ENCODE results near the gene SRPK3. TPM values are rescaled to one million over a fixed set of nuclear protein-coding genes. Genes with fewer than 3 reads are reported as not detected.

Gene SRPK3
- total RNA-seq, 3 donors from 2014 or later (not counting 1 experiment from before 2014, with no cell fraction given), result not detected

DNA sequence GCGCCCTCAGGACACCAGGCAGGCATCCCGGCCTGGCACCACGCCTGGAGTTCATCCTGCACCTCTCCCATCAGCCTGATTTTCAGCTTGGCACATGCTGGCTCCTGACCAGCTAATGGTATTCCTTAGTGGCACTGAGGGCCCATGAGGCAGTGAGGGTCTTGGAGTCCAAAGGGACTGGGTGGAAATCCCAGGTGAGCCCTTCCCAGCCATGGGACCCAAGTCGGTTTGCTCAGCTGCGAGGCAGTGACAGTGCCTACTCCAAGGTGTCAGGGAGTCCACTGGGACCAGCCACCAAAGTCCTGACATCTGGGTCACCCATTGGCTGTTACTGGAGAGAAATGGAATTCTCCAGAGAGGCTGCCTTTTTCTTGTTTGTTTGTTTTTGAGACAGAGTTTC, 18.5 kb downstream of the SRPK3 start:
- intact Hi-C loops (cut with micrococcal nuclease), result no loop called here
- Histone ChIP-seq H3K27ac (ENCODE audit: low read length) (no peak overlapping the region), H3K27me3 (ENCODE audit: control insufficient read depth, insufficient read depth, low read length) (no peaks in the 10 kb centered on the region), H3K36me3 (ENCODE audit: control insufficient read depth, insufficient read depth, low read length) (peaks cover 25% of the 10 kb centered on the region), H3K4me1 (ENCODE audit: control insufficient read depth, insufficient read depth, low read length) (peaks cover 20% of the 10 kb centered on the region), H3K4me3 (ENCODE audit: low read length) (no peak overlapping the region), H3K9me3 (ENCODE audit: control insufficient read depth, insufficient read depth, low read length) (no peaks in the 10 kb centered on the region)
- Mint-ChIP-seq H3K4me3 (no peak overlapping the region), H3K27me3 (ENCODE audit: low read depth in 2 of 2) (no peaks in the 10 kb centered on the region), H3K36me3 (no peaks in the 10 kb centered on the region), H3K27ac (no peak overlapping the region), H3K9me3 (no peaks in the 10 kb centered on the region), H3K4me1 (peaks cover 0 to 11% of the 10 kb centered on the region in 2 donors)
- WGBS (ENCODE audit: insufficient coverage), result 98% methylated on average over 5 of the region's 5 CpGs
- TF ChIP-seq, protein P1, sequence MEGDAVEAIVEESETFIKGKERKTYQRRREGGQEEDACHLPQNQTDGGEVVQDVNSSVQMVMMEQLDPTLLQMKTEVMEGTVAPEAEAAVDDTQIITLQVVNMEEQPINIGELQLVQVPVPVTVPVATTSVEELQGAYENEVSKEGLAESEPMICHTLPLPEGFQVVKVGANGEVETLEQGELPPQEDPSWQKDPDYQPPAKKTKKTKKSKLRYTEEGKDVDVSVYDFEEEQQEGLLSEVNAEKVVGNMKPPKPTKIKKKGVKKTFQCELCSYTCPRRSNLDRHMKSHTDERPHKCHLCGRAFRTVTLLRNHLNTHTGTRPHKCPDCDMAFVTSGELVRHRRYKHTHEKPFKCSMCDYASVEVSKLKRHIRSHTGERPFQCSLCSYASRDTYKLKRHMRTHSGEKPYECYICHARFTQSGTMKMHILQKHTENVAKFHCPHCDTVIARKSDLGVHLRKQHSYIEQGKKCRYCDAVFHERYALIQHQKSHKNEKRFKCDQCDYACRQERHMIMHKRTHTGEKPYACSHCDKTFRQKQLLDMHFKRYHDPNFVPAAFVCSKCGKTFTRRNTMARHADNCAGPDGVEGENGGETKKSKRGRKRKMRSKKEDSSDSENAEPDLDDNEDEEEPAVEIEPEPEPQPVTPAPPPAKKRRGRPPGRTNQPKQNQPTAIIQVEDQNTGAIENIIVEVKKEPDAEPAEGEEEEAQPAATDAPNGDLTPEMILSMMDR (IDR thresholded peaks at IDR 0.05), result no peak
- ATAC-seq (no peak), DNase-seq (no peak)

DNA sequence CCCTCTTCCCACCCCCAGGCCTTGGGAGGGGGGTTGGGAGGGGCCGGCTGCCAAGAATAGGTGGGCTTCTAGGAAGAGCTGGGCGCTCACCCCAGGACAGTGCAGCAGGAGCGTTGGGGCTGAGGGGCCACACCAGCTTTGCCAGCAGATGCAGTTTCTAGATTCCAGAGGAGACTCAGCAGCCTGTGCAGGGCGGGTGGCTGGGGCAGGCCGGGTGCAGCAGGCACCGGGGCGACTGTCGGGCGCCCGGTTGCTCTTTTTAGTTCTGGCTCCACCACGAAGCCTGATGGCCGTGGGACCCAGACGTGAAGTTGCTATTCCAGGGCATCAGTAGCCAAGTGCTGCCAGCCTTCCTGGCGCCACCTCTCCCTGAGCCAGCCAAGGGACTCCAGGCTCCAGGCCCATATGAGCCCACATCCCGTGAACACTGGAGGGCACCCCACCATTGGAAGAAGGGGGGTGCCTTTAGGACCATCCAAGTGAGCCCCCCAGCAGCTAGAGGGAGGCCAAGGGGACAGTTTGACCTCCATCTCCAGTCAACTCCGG, 19.4 kb downstream of the SRPK3 start:
- Histone ChIP-seq H3K4me1 (ENCODE audit: control insufficient read depth, insufficient read depth, low read length) (peaks cover 17% of the 10 kb centered on the region), H3K9me3 (ENCODE audit: control insufficient read depth, insufficient read depth, low read length) (no peaks in the 10 kb centered on the region), H3K27ac (ENCODE audit: low read length) (no peak overlapping the region), H3K27me3 (ENCODE audit: control insufficient read depth, insufficient read depth, low read length) (no peaks in the 10 kb centered on the region), H3K36me3 (ENCODE audit: control insufficient read depth, insufficient read depth, low read length) (peaks cover 27% of the 10 kb centered on the region), H3K4me3 (ENCODE audit: low read length) (no peak overlapping the region)
- intact Hi-C loops (cut with micrococcal nuclease), result no loop called here
- 87% methylated on average over 15 of the region's 16 CpGs for WGBS (ENCODE audit: insufficient coverage)
- ATAC-seq (no peak), DNase-seq (no peak)
- Mint-ChIP-seq H3K4me1 (peaks cover 0 to 6% of the 10 kb centered on the region in 2 donors), H3K4me3 (no peak overlapping the region), H3K27ac (peak overlapping the region in 1 of 2 donors; percentile 65), H3K9me3 (no peaks in the 10 kb centered on the region), H3K27me3 (ENCODE audit: low read depth in 2 of 2) (no peaks in the 10 kb centered on the region), H3K36me3 (no peaks in the 10 kb centered on the region)
- TF ChIP-seq, protein P1 (IDR thresholded peaks at IDR 0.05), result no peak

GRCh38 chrX:153800746-153801145, 19.9 kb downstream of the SRPK3 start:
- WGBS (ENCODE audit: insufficient coverage), result 92% methylated on average over 7 of the region's 7 CpGs
- intact Hi-C loops (cut with micrococcal nuclease), result no loop called here
- H3K9me3 ChIP-seq (ENCODE audit: control insufficient read depth, insufficient read depth, low read length), result no peaks in the 10 kb centered on the region
- ATAC-seq, result no peak
- Mint-ChIP-seq H3K4me1 (peaks cover 0 to 6% of the 10 kb centered on the region in 2 donors), H3K36me3 (no peaks in the 10 kb centered on the region), H3K9me3 (no peaks in the 10 kb centered on the region), H3K27me3 (ENCODE audit: low read depth in 2 of 2) (no peaks in the 10 kb centered on the region), H3K4me3 (no peak overlapping the region), H3K27ac (peak overlapping the region in 1 of 2 donors; percentile 29)
- no peak overlapping the region for H3K4me3 ChIP-seq (ENCODE audit: low read length)
- H3K27me3 ChIP-seq (ENCODE audit: control insufficient read depth, insufficient read depth, low read length), result no peaks in the 10 kb centered on the region
- peaks cover 27% of the 10 kb centered on the region for H3K36me3 ChIP-seq (ENCODE audit: control insufficient read depth, insufficient read depth, low read length)
- H3K4me1 ChIP-seq (ENCODE audit: control insufficient read depth, insufficient read depth, low read length), result peaks cover 12% of the 10 kb centered on the region
- no peak for DNase-seq
- H3K27ac ChIP-seq (ENCODE audit: low read length), result no peak overlapping the region
- TF ChIP-seq, protein P1 (IDR thresholded peaks at IDR 0.05), result no peak

- Mint-ChIP-seq H3K27me3 (ENCODE audit: low read depth in 2 of 2) (no peaks in the 10 kb centered on the region), H3K9me3 (no peaks in the 10 kb centered on the region), H3K27ac (no peak overlapping the region), H3K36me3 (no peaks in the 10 kb centered on the region), H3K4me3 (no peak overlapping the region), H3K4me1 (no peaks in the 10 kb centered on the region)
- no peak overlapping the region for H3K4me3 ChIP-seq (ENCODE audit: low read length)
- ATAC-seq, result no peak
- TF ChIP-seq, protein P1 (IDR thresholded peaks at IDR 0.05), result no peak
- 95% methylated on average over 8 of the region's 8 CpGs for WGBS (ENCODE audit: insufficient coverage)
- no peak overlapping the region for H3K27ac ChIP-seq (ENCODE audit: low read length)
- H3K27me3 ChIP-seq (ENCODE audit: control insufficient read depth, insufficient read depth, low read length), result no peaks in the 10 kb centered on the region
- H3K4me1 ChIP-seq (ENCODE audit: control insufficient read depth, insufficient read depth, low read length), result peaks cover 3% of the 10 kb centered on the region
- peaks cover 25% of the 10 kb centered on the region for H3K36me3 ChIP-seq (ENCODE audit: control insufficient read depth, insufficient read depth, low read length)
- intact Hi-C loops (cut with micrococcal nuclease), result no loop called here
- no peaks in the 10 kb centered on the region for H3K9me3 ChIP-seq (ENCODE audit: control insufficient read depth, insufficient read depth, low read length)
- DNase-seq, result no peak
Measured at GRCh38 chrX:153801669-153802068, 20.8 kb downstream of the SRPK3 start.
